RWPE2 (cell line): Measurements from ENCODE around the gene LUC7L2.
"Not testable (repeated sequence)": the region's sequence is repeated elsewhere in the genome, so short reads cannot be mapped to it uniquely, and the experiment has no call there.

Experiments used
- ATAC-seq: fragments of 200-7000 bp; cut with Tn5 transposase; 3 replicates; pipeline ENCODE4 v1.9.1; 2021; ENCODE audit warnings: low read depth
- DNase-seq: peaks from one replicate; pipeline ENCODE4 v3.0.0-alpha.2; 2020; ENCODE audit warnings: low spot score
- H3K27ac ChIP-seq: fragments of 450-650 bp; 2 replicates; pipeline ENCODE4 v1.5.1; 2017; ENCODE audit warnings: mild to moderate bottlenecking; ENCODE audit not compliant: poor library complexity, severe bottlenecking
- H3K27me3 ChIP-seq: fragments of 250-450 bp; sonication (Bioruptor Pico); 2 replicates; pipeline ENCODE4 v1.5.1; 2021; ENCODE audit warnings: mild to moderate bottlenecking, moderate library complexity; ENCODE audit not compliant: insufficient read depth, poor library complexity, severe bottlenecking
- H3K36me3 ChIP-seq: fragments of 250-450 bp; sonication (Bioruptor Pico); 2 replicates; pipeline ENCODE4 v1.5.1; 2020; ENCODE audit warnings: low read depth, mild to moderate bottlenecking, moderate library complexity
- H3K4me1 ChIP-seq: fragments of 250-450 bp; sonication (Bioruptor Pico); 2 replicates; pipeline ENCODE4 v1.5.1; 2021; ENCODE audit warnings: mild to moderate bottlenecking, moderate library complexity; ENCODE audit not compliant: insufficient read depth, poor library complexity, severe bottlenecking
- H3K4me3 ChIP-seq: fragments of 250-450 bp; sonication (Bioruptor Pico); 2 replicates; pipeline ENCODE4 v1.5.1; 2021; ENCODE audit warnings: mild to moderate bottlenecking, moderate library complexity; ENCODE audit not compliant: severe bottlenecking
- H3K9me3 ChIP-seq: fragments of 250-450 bp; sonication (Bioruptor Pico); 2 replicates; pipeline ENCODE4 v1.5.1; 2021; ENCODE audit warnings: mild to moderate bottlenecking, moderate library complexity; ENCODE audit not compliant: severe bottlenecking
- CTCF ChIP-seq: fragments of 450-650 bp; IDR thresholded peaks from one replicate; pipeline ENCODE4 v1.5.1; 2017; ENCODE audit warnings: mild to moderate bottlenecking, moderate library complexity; ENCODE audit not compliant: poor library complexity, severe bottlenecking

LUC7L2 gene

DNA sequence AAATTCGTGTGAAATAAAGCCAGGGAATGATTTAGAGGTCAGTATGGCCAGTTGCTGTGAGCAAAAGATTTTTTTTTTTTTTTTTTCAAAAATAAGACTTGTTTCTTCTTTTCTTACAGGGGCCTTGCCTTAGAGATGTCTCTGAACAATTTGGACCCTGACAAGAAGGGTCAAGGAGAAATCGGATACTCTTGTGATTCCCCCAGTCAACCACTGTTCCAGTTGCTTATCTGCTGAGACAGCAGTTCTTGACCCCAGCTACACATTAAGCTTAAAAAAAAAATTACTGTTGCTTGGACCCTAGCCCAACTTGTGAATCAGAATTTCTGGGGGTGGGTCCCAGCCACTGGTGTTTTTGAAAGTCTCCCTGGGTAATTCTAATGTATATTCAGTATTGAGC lies 30.6 kb upstream of the LUC7L2 start:
- no peaks in the 10 kb centered on the region for H3K27me3 ChIP-seq
- no peak overlapping the region for H3K4me3 ChIP-seq
- H3K27ac ChIP-seq: no peak overlapping the region
- no peak for DNase-seq
- no peaks in the 10 kb centered on the region for H3K36me3 ChIP-seq
- no peak for TF ChIP-seq CTCF
- ATAC-seq: no peak
- H3K9me3 ChIP-seq: no peaks in the 10 kb centered on the region
- H3K4me1 ChIP-seq: no peaks in the 10 kb centered on the region

GRCh38 chr7:139330333-139331030 lies 29.2 kb upstream of the LUC7L2 start:
- DNase-seq: no peak
- TF ChIP-seq CTCF: no peak
- Histone ChIP-seq H3K27me3 (no peaks in the 10 kb centered on the region), H3K36me3 (no peaks in the 10 kb centered on the region), H3K9me3 (no peaks in the 10 kb centered on the region), H3K27ac (no peak overlapping the region), H3K4me1 (no peaks in the 10 kb centered on the region), H3K4me3 (no peak overlapping the region)
- no peak for ATAC-seq

DNA sequence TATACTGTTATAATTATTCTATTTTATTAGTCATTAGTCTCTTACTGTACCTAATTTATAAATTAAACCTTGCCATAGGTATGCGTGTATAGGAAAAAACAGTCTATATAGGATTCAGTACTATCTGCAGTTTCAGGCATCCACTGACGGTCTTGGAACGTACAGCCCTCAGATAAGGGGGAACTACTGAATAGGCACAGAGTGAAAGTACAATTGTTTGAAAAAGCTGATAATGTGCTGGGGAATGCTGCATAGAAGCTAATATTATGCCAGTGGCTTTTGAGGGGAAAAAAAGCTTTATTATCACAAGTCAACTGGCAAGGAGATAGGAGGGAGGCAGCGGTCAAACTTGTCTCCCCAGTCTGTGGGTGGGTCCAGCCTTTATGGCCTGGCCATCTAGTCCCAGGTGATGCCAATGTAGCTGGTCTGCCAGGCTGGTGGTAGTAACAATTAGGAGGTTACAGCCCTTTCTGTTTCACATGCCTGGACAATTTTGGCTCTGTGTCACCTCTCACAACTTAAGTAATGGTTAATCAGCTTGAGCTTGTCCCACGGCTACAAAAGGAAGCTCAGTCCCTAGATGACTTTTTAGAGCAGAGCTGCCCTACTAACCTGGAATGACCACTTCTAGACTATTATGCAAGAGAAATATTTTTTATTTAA lies 26.9 kb upstream of the LUC7L2 start:
- no peak for DNase-seq
- Histone ChIP-seq H3K27ac (no peak overlapping the region), H3K4me3 (no peak overlapping the region), H3K36me3 (no peaks in the 10 kb centered on the region), H3K27me3 (no peaks in the 10 kb centered on the region), H3K4me1 (no peaks in the 10 kb centered on the region), H3K9me3 (no peaks in the 10 kb centered on the region)
- TF ChIP-seq CTCF: no peak
- ATAC-seq: no peak

GRCh38 chr7:139333443-139333842 lies 26.3 kb upstream of the LUC7L2 start:
- H3K9me3 ChIP-seq, H3K27ac ChIP-seq, H3K4me1 ChIP-seq, ATAC-seq, H3K27me3 ChIP-seq, H3K4me3 ChIP-seq, DNase-seq, H3K36me3 ChIP-seq: not testable (repeated sequence)

DNA sequence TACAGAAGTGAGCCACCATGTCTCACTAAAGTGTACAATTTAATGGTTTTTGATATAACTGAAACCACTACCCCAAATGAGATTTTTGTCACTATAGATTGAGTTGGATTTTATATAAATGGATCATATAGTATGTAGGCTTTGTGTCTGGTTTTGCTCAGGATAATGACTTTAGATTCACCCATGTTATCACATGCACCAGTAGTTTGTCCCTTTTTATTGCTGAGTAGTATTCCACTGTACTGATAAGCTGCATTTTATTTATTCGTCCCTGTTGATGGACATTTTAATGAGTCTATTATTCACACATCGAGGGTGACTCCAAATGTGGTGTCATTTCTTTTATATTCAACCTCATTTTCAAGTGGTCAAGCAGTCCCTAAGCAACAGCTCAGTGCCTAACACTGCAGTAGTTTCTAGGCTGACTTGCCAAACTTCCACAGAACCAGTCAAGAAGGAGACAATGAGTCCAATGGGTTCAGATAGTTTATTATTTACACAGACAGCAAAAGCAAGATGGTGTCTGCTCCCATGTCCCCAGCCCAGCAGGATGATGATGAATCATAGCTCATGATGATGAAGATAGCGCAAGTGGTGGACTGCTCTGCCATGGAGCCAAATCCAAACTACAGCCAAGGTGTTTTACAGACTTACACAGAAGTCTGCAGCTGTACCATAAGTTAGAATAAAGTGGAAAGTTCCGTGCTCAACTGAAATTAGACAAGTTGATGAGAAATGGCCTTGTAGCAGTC lies 25.1 kb upstream of the LUC7L2 start:
- Histone ChIP-seq H3K9me3 (no peaks in the 10 kb centered on the region), H3K27me3 (no peaks in the 10 kb centered on the region), H3K4me1 (no peaks in the 10 kb centered on the region), H3K4me3 (no peak overlapping the region), H3K36me3 (no peaks in the 10 kb centered on the region), H3K27ac (no peak overlapping the region)
- TF ChIP-seq CTCF: no peak
- DNase-seq (no peak), ATAC-seq (no peak)
